HG03095 (cell line): ENCODE data around the gene LRRC25.

Experiments used
- ATAC-seq: cut with Tn5 transposase; IDR thresholded peaks from one replicate; pipeline ENCODE4 v1.9.1; 2021; ENCODE audit warnings: moderate library complexity; ENCODE audit not compliant: unreplicated experiment

LRRC25 gene

GRCh38 chr19:18436671-18437490, 39.5 kb upstream of the LRRC25 start:
- ATAC-seq: peak; percentile 45

- no peak for ATAC-seq
Measured at GRCh38 chr19:18435842-18436670, 38.6 kb upstream of the LRRC25 start.

- ATAC-seq: no peak
Measured at GRCh38 chr19:18435178-18435841, 37.9 kb upstream of the LRRC25 start.

- no peak for ATAC-seq
Measured at GRCh38 chr19:18434411-18435175, 37.2 kb upstream of the LRRC25 start.

GRCh38 chr19:18433735-18434398, 36.4 kb upstream of the LRRC25 start:
- ATAC-seq: no peak

GRCh38 chr19:18433015-18433691, 35.7 kb upstream of the LRRC25 start:
- no peak for ATAC-seq

GRCh38 chr19:18432275-18433014, 35.0 kb upstream of the LRRC25 start:
- ATAC-seq: no peak

GRCh38 chr19:18431351-18432197, 34.2 kb upstream of the LRRC25 start:
- no peak for ATAC-seq

GRCh38 chr19:18430417-18431144, 33.2 kb upstream of the LRRC25 start:
- ATAC-seq: no peak

- no peak for ATAC-seq
Measured at GRCh38 chr19:18429717-18430416, 32.4 kb upstream of the LRRC25 start.

GRCh38 chr19:18428787-18429674, 31.6 kb upstream of the LRRC25 start:
- ATAC-seq: peak; percentile 53

GRCh38 chr19:18428173-18428786, 30.9 kb upstream of the LRRC25 start:
- peak; percentile 2 for ATAC-seq

- no peak for ATAC-seq
Measured at GRCh38 chr19:18427743-18428113, 30.3 kb upstream of the LRRC25 start.

- ATAC-seq: no peak
Measured at GRCh38 chr19:18427080-18427742, 29.8 kb upstream of the LRRC25 start.

GRCh38 chr19:18426416-18426767, 29.0 kb upstream of the LRRC25 start:
- ATAC-seq: no peak
